ENCODE measurements around the gene GBF1. TPM values are rescaled to one million over a fixed set of nuclear protein-coding genes. Genes with fewer than 3 reads are reported as not detected.

GBF1 gene
- total and polyA plus RNA-seq, 7 experiments from 2014 or later: 8.5 to 47.2 (median 37.2) TPM

DNA sequence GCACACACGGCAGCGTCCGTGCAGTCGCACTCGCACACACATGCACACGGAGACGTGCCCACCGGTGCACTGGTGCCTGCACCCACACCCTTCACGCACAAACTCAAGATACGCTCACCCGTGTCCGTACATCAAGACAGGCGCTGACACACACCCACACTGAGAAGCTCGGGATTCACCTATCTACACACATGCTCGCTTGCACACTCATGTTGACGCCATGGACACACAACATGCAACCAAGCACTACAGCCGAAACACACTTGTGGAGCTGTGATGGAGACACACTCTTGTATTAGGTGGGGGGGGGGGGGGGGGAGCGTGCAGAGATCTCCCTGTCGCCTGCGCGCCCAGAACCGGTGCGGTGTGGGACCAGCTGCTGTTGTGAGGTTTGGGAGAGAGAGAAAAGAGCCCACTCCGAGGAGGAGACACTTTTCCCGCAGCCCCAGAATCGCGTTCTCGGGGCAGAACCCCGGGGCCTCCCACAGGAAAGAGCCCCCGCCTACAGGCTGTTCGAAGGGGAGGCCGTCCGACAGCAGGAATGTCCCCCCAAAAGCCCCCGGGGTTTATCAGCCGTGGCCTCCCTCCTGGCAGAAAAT lies 149.6 kb downstream of the GBF1 start:
- H3K36me3 Mint-ChIP-seq: peaks cover 0 to 35% (median 4%) of the 10 kb centered on the region in 5 donors
- no peaks in the 10 kb centered on the region for H3K9me3 ChIP-seq (ENCODE audit: control insufficient read depth in 2 of 3, low read length in 3 of 3)
- H3K27ac ChIP-seq (ENCODE audit: low read depth, low read length): peak overlapping the region; percentile 100
- peaks cover 0 to 26% (median 9%) of the 10 kb centered on the region in 3 experiments for H3K36me3 ChIP-seq (ENCODE audit: control insufficient read depth in 2 of 3, insufficient read depth in 3 of 3, low read length in 3 of 3)
- peak overlapping the region; percentile 94 to 100 (median 100) for H3K27ac Mint-ChIP-seq
- peaks cover 20 to 50% (median 45%) of the 10 kb centered on the region in 7 donors for H3K4me1 Mint-ChIP-seq
- peak overlapping the region; percentile 92 to 99 (median 96) for H3K4me3 Mint-ChIP-seq
- no peaks in the 10 kb centered on the region for H3K27me3 ChIP-seq (ENCODE audit: control insufficient read depth in 2 of 2, insufficient read depth in 2 of 2, low read length in 2 of 2)
- H3K9me3 Mint-ChIP-seq: no peaks in the 10 kb centered on the region
- POLR2A ChIA-PET: interaction anchor here (0.6 to 9.0 kb wide), 16 partner anchors 16 to 252 kb away, joined by 3 to 90 read pairs (median 5); partner anchors contain the start of genes ACTR1A, C10orf95, CUEDC2 and FBXL15
- peak in 1 of 9 donors; percentile 82 for DNase-seq
- intact Hi-C loops (cut with micrococcal nuclease): loop anchor here (1.0 to 10.0 kb wide), 29 partner anchors 9 to 1730 kb away; partner anchors contain the start of genes ACTR1A (in 2 of the 2), ARL3 (in 2 of the 2), CUEDC2 (in 2 of the 2) and GBF1 (in 2 of the 2)
- CTCF ChIA-PET: interaction anchor here (1.3 to 6.0 kb wide), 8 partner anchors 27 to 189 kb away, joined by 3 to 40 read pairs (median 5); partner anchors contain the start of genes ACTR1A and FBXL15
- ATAC-seq: peak; percentile 9
- H3K4me1 ChIP-seq (ENCODE audit: control insufficient read depth in 2 of 2, insufficient read depth in 2 of 2, low read length in 2 of 2): peaks cover 20 to 27% of the 10 kb centered on the region in 2 donors
- peaks cover 0 to 4% (median 0%) of the 10 kb centered on the region in 5 donors for H3K27me3 Mint-ChIP-seq
- H3K4me3 ChIP-seq (ENCODE audit: low read length): peak overlapping the region; percentile 78

DNA sequence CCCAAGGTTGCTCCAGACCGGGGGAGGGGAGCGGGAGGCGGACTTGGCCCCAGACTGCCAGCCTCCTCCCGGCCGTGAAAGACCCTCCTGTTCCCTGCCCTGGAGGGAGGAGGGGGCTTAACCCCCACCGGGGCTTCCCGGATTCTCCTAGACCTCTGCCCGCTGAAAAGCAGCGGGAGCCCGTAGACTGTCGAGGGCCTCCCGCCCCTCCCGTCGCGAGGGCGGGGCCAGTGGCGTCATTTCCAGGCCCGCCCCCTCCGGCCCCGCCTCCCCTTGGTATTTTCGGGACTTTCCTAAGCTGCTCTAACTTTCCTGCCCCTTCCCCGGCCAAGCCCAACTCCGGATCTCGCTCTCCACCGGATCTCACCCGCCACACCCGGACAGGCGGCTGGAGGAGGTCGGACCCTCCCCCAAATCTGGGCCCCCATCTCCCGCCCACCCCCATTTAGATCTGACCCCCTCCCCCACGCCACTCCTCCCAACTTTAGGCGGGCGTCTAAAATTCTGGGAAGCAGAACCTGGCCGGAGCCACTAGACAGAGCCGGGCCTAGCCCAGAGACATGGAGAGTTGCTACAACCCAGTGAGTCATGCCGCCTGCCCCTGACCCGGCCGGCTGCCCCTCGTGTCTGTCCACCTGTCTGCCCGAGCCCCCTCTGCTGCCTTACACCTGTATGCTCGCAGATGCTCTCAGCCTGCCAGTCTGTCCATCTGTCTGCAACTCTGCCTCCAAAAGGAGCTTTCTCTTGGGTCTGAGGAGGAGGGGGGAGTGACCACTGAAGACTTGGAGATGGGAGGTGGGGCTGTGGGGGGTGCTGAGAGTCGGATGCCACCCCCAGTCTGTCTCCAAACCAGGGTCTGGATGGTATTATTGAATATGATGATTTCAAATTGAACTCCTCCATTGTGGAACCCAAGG lies 150.3 kb downstream of the GBF1 start, which contains the start of gene NFKB2:
TSS of gene NFKB2 (plus strand) at position 306 of the 917 bp plus-strand sequence. CDS start at position 561, 255 bp downstream.
- H3K27ac ChIP-seq (ENCODE audit: low read depth, low read length): peak within 1 kb of the TSS; percentile 100
- Mint-ChIP-seq H3K36me3 (peaks cover 0 to 41% (median 4%) of the 10 kb centered on the region in 5 donors), H3K9me3 (no peaks in the 10 kb centered on the region), H3K27me3 (peaks cover 0 to 4% (median 0%) of the 10 kb centered on the region in 5 donors), H3K4me3 (peak within 1 kb of the TSS; percentile 92 to 99 (median 96)), H3K4me1 (peaks cover 20 to 55% (median 46%) of the 10 kb centered on the region in 7 donors), H3K27ac (peak within 1 kb of the TSS; percentile 94 to 100 (median 100))
- no peaks in the 10 kb centered on the region for H3K9me3 ChIP-seq (ENCODE audit: control insufficient read depth in 2 of 3, low read length in 3 of 3)
- intact Hi-C loops (cut with micrococcal nuclease): loop anchor here (1.0 to 10.0 kb wide), 11 partner anchors 14 to 1729 kb away; partner anchors contain the start of genes ARL3 (in 1 of the 2), FBXL15 (in 1 of the 2), NOLC1 (in 1 of the 2) and PPRC1 (in 1 of the 2)
- H3K36me3 ChIP-seq (ENCODE audit: control insufficient read depth in 2 of 3, insufficient read depth in 3 of 3, low read length in 3 of 3): peaks cover 0 to 32% (median 9%) of the 10 kb centered on the region in 3 experiments
- DNase-seq (peak; percentile 87 to 95 (median 91)), ATAC-seq (peak; percentile 61)
- ChIA-PET CTCF (interaction anchor here (1.3 to 6.0 kb wide), 9 partner anchors 26 to 188 kb away, joined by 3 to 40 read pairs (median 5); partner anchors contain the start of genes ACTR1A and FBXL15), POLR2A (interaction anchor here (0.7 to 9.0 kb wide), 16 partner anchors 9 to 251 kb away, joined by 3 to 90 read pairs (median 5); partner anchors contain the start of genes ACTR1A, C10orf95, CUEDC2 and FBXL15)
- H3K27me3 ChIP-seq (ENCODE audit: control insufficient read depth in 2 of 2, insufficient read depth in 2 of 2, low read length in 2 of 2): no peaks in the 10 kb centered on the region
- peaks cover 25 to 31% of the 10 kb centered on the region in 2 donors for H3K4me1 ChIP-seq (ENCODE audit: control insufficient read depth in 2 of 2, insufficient read depth in 2 of 2, low read length in 2 of 2)
- H3K4me3 ChIP-seq (ENCODE audit: low read length): peak within 1 kb of the TSS; percentile 78

DNA sequence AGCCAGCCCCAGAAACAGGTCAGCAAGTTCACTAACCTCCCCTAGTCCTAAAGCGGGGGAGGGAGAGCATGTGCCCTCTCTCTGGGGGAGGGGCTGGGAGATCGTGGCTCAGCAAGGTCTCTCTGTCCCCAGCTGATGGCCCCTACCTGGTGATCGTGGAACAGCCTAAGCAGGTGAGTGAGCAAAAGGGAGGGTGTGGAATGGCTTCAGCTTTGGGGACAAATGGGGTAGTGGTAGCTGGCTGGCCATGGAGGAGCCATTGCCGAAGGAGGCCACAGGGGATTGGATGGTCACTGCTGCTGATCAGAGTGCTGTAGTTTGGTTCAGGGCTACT lies 151.0 kb downstream of the GBF1 start:
- H3K4me1 Mint-ChIP-seq: peaks cover 20 to 52% (median 46%) of the 10 kb centered on the region in 7 donors
- peaks cover 25 to 31% of the 10 kb centered on the region in 2 donors for H3K4me1 ChIP-seq (ENCODE audit: control insufficient read depth in 2 of 2, insufficient read depth in 2 of 2, low read length in 2 of 2)

DNA sequence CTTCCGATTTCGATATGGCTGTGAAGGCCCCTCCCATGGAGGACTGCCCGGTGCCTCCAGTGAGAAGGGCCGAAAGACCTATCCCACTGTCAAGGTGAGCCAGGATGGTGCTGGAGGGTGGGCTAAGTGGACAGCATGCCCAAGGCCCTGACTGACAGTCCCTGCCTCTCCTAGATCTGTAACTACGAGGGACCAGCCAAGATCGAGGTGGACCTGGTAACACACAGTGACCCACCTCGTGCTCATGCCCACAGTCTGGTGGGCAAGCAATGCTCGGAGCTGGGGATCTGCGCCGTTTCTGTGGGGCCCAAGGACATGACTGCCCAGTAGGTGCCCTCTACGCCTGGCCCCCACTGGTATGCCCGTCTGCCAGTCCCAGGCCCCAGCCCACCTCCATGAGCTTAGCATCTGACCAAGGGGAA lies 151.4 kb downstream of the GBF1 start:
- H3K4me1 Mint-ChIP-seq: peaks cover 20 to 52% (median 46%) of the 10 kb centered on the region in 7 donors
- Histone ChIP-seq H3K36me3 (ENCODE audit: control insufficient read depth in 2 of 3, insufficient read depth in 3 of 3, low read length in 3 of 3) (peaks cover 0 to 43% (median 9%) of the 10 kb centered on the region in 3 experiments), H3K4me3 (ENCODE audit: low read length) (peak overlapping the region; percentile 78), H3K27me3 (ENCODE audit: control insufficient read depth in 2 of 2, insufficient read depth in 2 of 2, low read length in 2 of 2) (no peaks in the 10 kb centered on the region), H3K4me1 (ENCODE audit: control insufficient read depth in 2 of 2, insufficient read depth in 2 of 2, low read length in 2 of 2) (peaks cover 25 to 31% of the 10 kb centered on the region in 2 donors), H3K27ac (ENCODE audit: low read depth, low read length) (peak overlapping the region; percentile 100), H3K9me3 (ENCODE audit: control insufficient read depth in 2 of 3, low read length in 3 of 3) (no peaks in the 10 kb centered on the region)
- ATAC-seq (no peak), DNase-seq (no peak)
- no peaks in the 10 kb centered on the region for H3K9me3 Mint-ChIP-seq
- H3K27ac Mint-ChIP-seq: peak overlapping the region; percentile 94 to 100 (median 100)
- H3K27me3 Mint-ChIP-seq: no peaks in the 10 kb centered on the region
- intact Hi-C loops (cut with micrococcal nuclease): loop anchor here (10.0 kb wide), 3 partner anchors 318 to 1728 kb away; partner anchors contain the start of genes ARL3 (in 1 of the 2), SFR1 (in 1 of the 2), SFXN2 (in 1 of the 2) and TAF5 (in 1 of the 2)
- CTCF ChIA-PET: interaction anchor here (0.7 to 6.0 kb wide), 6 partner anchors 10 to 167 kb away, joined by 3 to 40 read pairs (median 4); partner anchors contain the start of gene FBXL15
- H3K36me3 Mint-ChIP-seq: peaks cover 0 to 42% (median 4%) of the 10 kb centered on the region in 5 donors
- peak overlapping the region; percentile 91 to 99 (median 96) for H3K4me3 Mint-ChIP-seq
- POLR2A ChIA-PET: interaction anchor here (0.6 to 9.0 kb wide), 12 partner anchors 8 to 278 kb away, joined by 3 to 90 read pairs (median 4); partner anchors contain the start of genes C10orf95, CUEDC2 and FBXL15

More for the DNA sequence above, 151.0 kb downstream of the GBF1 start:
- no peaks in the 10 kb centered on the region for H3K27me3 Mint-ChIP-seq
- Histone ChIP-seq H3K27ac (ENCODE audit: low read depth, low read length) (peak overlapping the region; percentile 100), H3K27me3 (ENCODE audit: control insufficient read depth in 2 of 2, insufficient read depth in 2 of 2, low read length in 2 of 2) (no peaks in the 10 kb centered on the region), H3K4me3 (ENCODE audit: low read length) (peak overlapping the region; percentile 78), H3K36me3 (ENCODE audit: control insufficient read depth in 2 of 3, insufficient read depth in 3 of 3, low read length in 3 of 3) (peaks cover 0 to 39% (median 9%) of the 10 kb centered on the region in 3 experiments), H3K9me3 (ENCODE audit: control insufficient read depth in 2 of 3, low read length in 3 of 3) (no peaks in the 10 kb centered on the region)
- H3K36me3 Mint-ChIP-seq: peaks cover 0 to 41% (median 4%) of the 10 kb centered on the region in 5 donors
- CTCF ChIA-PET: interaction anchor here (1.4 to 6.0 kb wide), 3 partner anchors 26 to 83 kb away, joined by 4 to 40 read pairs (median 4); partner anchors contain the start of gene FBXL15
- no peaks in the 10 kb centered on the region for H3K9me3 Mint-ChIP-seq
- ATAC-seq: no peak
- POLR2A ChIA-PET: interaction anchor here (0.6 to 9.0 kb wide), 11 partner anchors 8 to 279 kb away, joined by 3 to 90 read pairs (median 3); partner anchors contain the start of genes C10orf95, CUEDC2, FBXL15 and TRIM8
- DNase-seq: peak in 1 of 9 donors; percentile 38
- H3K4me3 Mint-ChIP-seq: peak overlapping the region; percentile 91 to 99 (median 96)
- peak overlapping the region; percentile 94 to 100 (median 100) for H3K27ac Mint-ChIP-seq
- intact Hi-C loops (cut with micrococcal nuclease): loop anchor here (10.0 kb wide), 3 partner anchors 319 to 1729 kb away; partner anchors contain the start of genes ARL3 (in 1 of the 2), SFR1 (in 1 of the 2), SFXN2 (in 1 of the 2) and TAF5 (in 1 of the 2)

DNA sequence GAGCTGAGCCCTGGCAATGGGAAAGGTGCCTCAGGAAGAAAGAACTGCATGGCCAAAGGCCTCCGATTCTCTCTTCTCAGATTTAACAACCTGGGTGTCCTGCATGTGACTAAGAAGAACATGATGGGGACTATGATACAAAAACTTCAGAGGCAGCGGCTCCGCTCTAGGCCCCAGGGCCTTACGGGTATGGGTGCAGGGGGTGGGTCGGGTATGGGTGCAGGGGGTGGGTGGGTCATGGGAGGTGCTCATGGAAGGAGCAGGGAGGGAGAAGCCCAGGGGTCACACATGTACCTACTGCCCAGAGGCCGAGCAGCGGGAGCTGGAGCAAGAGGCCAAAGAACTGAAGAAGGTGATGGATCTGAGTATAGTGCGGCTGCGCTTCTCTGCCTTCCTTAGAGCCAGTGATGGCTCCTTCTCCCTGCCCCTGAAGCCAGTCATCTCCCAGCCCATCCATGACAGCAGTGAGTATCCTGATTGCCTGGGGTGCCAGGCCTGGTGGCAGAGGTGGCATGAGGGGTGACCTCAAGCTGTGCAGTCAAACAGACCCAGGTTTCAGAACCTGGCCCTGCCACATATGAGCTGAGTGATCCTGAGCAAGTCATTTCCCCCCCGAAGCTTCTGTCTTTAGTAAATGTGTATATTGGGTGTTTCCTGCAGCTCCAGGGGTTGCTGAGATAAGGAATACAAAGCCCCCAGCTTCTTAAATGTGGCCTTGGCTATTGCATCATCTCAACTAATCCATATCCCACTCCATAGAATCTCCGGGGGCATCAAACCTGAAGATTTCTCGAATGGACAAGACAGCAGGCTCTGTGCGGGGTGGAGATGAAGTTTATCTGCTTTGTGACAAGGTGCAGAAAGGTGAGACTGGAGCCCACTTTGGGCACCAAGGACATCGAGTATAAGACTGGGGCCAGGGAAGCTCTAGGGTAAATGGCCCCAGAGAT lies 152.2 kb downstream of the GBF1 start:
- Histone ChIP-seq H3K4me1 (ENCODE audit: control insufficient read depth in 2 of 2, insufficient read depth in 2 of 2, low read length in 2 of 2) (peaks cover 25 to 31% of the 10 kb centered on the region in 2 donors), H3K36me3 (ENCODE audit: control insufficient read depth in 2 of 3, insufficient read depth in 3 of 3, low read length in 3 of 3) (peaks cover 0 to 51% (median 9%) of the 10 kb centered on the region in 3 experiments), H3K4me3 (ENCODE audit: low read length) (no peak overlapping the region), H3K9me3 (ENCODE audit: control insufficient read depth in 2 of 3, low read length in 3 of 3) (no peaks in the 10 kb centered on the region), H3K27ac (ENCODE audit: low read depth, low read length) (peak overlapping the region; percentile 100), H3K27me3 (ENCODE audit: control insufficient read depth in 2 of 2, insufficient read depth in 2 of 2, low read length in 2 of 2) (no peaks in the 10 kb centered on the region)
- DNase-seq (no peak), ATAC-seq (no peak)
- intact Hi-C loops (cut with micrococcal nuclease): loop anchor here (10.0 kb wide), 3 partner anchors 317 to 1727 kb away; partner anchors contain the start of genes ARL3 (in 1 of the 2), SFR1 (in 1 of the 2), SFXN2 (in 1 of the 2) and TAF5 (in 1 of the 2)
- Mint-ChIP-seq H3K4me1 (peaks cover 20 to 52% (median 46%) of the 10 kb centered on the region in 7 donors), H3K4me3 (peak overlapping the region; percentile 91 to 99 (median 96)), H3K27me3 (no peaks in the 10 kb centered on the region), H3K9me3 (no peaks in the 10 kb centered on the region), H3K36me3 (peaks cover 0 to 42% (median 4%) of the 10 kb centered on the region in 5 donors), H3K27ac (peak overlapping the region; percentile 94 to 100 (median 100))
- ChIA-PET CTCF (interaction anchor here (0.7 to 6.0 kb wide), 12 partner anchors 9 to 260 kb away, joined by 3 to 40 read pairs (median 4); partner anchors contain the start of gene FBXL15), POLR2A (interaction anchor here (0.6 to 9.0 kb wide), 12 partner anchors 10 to 277 kb away, joined by 3 to 90 read pairs (median 4); partner anchors contain the start of genes C10orf95, CUEDC2 and FBXL15)

Measured in naive thymus-derived CD4-positive, alpha-beta T cell (primary cell).